ENCODE measurements around the gene NWD2.
A peak's percentile ranks its signal among the peaks of the same experiment; 100 is the strongest.

NWD2 gene

GRCh38 chr4:37441231-37442061 is 196.9 kb downstream of the NWD2 start:
- DNase-seq = no peak

- no peak for DNase-seq
Measured at GRCh38 chr4:37442062-37442323, 197.4 kb downstream of the NWD2 start.

- DNase-seq = no peak
Measured at GRCh38 chr4:37443137-37443536, 198.6 kb downstream of the NWD2 start.

GRCh38 chr4:37445023-37445422 is 200.5 kb downstream of the NWD2 start:
- DNase-seq = no peak

DNA sequence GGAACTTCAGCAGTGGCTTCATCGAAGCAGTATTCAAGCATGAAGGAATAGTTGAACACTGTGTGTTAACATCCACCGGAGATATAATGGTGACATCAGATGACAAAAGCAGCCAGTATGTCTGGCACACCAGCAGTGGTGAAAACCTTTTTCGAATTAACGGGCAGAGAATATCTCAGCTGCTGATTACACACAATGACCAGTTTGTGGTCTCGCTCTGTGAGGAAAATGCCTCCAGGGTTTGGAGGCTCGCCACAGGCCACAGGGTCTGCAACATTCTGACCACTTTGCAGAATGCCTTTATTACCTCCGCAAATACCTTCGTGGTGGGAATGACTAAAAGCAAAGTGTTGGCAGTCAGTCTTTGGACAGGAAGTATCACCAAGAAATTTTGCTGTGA is 201.5 kb downstream of the NWD2 start:
- DNase-seq = peak; percentile 22

DNA sequence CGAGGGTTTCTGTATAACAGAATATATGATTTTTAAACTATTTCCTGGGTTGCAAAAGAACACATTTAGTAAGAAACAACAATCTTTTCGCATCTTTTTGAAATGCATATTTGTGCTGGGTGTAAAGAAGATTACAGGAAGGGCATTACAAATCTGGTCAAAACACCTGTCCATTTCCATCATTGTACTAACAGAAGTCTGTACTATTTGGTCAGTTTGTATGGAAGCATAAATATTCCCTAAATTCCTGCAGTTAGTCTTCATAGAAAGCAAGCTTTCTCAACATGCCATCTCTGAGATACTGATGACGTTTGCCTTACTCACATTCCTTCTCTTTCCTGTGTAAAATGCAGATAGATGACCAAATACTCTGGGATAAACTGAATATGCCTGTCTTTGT is 203.3 kb downstream of the NWD2 start:
- no peak for DNase-seq

- DNase-seq = no peak
Measured at GRCh38 chr4:37450309-37450708, 205.8 kb downstream of the NWD2 start.

- no peak for DNase-seq
Measured at GRCh38 chr4:37450911-37451310, 206.4 kb downstream of the NWD2 start.

- no peak for DNase-seq
Measured at GRCh38 chr4:37451656-37452055, 207.1 kb downstream of the NWD2 start.

GRCh38 chr4:37452952-37453280 is 208.4 kb downstream of the NWD2 start:
- peak; percentile 53 for DNase-seq

GRCh38 chr4:37453281-37453998 is 208.9 kb downstream of the NWD2 start:
- peak; percentile 20 for DNase-seq

DNA sequence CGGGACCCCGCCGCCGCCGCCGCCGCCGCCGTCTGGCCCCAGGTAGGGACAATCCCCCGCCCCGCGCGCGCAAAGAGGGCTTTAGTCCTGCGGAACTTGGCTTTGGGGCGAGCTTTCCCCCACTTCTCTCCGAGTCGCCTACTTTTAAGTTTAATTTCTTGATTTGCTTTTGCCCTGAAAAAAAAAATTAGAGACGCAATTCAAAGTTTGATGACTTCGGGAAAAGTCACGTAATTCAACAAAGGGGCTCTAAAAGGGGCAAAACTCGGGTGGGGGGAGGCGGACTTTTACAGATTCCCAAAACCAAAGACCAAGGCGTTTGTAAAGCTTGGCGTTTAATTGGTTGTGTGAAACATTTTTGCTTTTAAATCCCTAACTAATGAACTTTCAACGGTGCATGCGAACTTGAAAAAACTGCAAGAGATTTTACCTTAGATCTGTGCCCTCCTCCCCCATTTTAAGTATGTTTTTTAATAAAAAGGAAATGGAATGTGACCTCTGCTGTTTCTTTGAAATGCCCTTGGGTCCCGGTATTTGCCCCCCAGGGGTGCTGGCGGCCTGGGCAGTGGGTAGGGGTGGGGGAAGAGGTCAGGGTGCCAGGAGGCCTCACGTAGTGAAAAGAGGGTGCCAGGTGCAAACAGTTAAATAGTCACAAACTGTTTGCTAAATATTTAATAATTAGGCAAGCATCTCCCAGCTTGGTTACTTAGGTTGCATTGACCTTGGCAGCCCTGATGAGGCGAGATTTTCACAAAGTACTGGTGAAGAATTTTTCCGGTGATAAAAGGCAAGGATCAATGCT is 209.7 kb downstream of the NWD2 start:
- DNase-seq = no peak

DNA sequence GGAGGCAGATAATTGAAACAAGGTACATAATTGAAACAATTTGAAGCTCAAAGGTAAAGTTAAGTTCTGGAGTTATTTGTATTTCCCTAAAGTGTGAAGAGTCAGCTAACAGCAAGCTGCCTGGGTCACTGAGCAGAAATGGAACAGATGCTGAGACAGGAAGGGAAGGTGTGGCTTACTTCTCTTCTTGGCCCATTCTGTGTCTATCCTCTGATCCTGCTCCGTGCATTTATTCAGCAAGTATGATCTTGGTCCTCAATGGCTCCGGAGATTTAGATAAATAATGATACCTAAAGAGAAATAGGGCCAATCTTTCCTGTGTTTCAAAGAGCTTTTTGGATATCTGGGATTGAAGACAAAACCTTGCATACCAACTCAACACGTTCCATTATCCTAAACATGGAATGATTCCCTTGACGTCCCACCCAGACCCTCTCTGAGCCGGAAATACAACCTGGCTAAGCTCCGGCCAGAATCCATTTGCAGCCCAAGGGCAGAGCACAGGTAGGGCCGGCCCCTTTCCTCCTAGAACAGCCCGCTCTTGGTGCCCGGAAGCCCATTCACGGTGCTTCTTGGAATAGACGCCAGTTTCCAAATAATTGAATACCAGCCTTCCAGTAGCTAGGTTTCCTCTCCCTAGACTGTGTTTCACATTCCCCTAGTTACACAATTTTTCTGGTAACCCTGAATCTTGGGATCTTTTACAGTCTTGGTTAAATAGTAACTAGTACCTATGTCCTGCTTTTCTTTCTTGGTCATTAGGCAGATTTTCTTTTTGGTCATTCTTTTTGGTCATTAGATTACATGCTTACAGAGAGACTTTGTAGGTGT is 211.0 kb downstream of the NWD2 start:
- no peak for DNase-seq

- no peak for DNase-seq
Measured at GRCh38 chr4:37461801-37462200, 217.3 kb downstream of the NWD2 start.

DNA sequence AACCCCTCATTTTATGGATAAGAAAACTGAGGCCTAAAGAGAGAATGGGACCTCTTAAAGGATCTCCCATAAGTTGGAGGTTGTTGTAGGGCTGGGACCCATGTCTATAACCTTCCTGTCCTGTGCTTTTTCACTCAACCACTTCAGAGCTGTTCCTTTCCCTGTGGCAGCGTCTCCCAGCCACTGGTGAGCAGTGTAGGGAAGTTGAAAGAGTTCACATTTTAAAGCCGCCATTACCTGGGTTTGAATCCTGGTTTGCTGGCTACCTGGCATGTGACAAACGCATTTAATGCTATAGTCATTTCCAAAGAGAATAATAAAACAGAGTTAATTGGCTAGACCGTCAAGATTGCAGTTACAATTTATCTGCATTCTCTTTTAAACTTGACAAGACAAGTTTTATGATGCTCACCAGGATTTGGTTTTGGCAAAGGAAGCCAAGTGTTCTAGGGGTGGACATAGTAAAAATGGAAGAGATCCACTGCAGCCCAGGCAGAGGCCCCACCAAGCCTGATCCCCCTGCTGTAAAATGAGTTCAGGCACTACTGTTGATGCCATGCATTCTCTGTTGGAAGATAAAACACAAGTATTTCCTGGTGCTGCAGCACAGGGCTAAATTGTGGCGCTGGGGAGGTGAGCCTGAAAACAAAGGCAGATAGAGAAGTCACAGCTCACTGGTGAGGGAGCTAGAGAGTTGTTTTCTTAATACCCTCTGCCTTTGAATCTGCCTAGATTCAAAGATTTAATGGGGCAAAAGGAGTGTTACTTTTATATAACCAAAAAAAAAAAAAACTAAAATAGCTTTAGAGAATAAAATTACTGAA is 218.7 kb downstream of the NWD2 start:
- DNase-seq = no peak

DNA sequence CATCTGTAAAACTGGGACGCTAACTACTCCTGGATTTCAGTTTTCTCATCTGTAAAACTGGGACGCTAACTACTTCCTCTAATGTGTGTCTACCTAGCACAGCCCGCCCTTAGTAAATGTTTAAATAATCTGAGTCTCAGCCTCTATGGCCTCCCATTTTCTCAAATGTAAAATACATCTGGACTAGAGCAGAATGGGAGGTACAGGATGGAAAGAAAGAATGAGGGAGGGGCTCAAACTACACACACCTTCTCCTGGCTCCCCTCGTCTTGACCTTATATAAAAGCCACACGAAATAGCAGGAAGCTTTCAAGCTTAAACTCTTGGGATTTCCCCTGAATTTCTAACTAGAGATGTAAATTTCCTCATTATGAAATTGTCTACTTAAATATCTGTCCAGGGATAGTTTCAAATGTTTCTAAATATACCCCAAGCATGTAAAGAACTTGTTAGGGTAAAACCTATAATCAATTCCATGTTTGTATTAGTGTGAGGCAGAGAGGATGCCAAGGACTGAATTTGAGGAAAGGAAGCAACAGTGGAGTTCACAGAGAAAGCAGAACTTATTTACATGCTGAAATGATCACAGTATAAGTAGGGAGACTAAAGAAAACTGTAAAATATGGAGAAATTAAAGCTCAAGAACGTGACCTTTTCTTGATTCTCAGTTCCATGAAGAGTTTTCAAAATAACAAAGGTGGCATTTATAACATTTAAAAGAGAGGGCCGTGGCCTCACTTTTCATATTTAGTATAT is 220.0 kb downstream of the NWD2 start:
- no peak for DNase-seq

GRCh38 chr4:37465296-37465695 is 220.8 kb downstream of the NWD2 start:
- DNase-seq = no peak

GRCh38 chr4:37465845-37466244 is 221.3 kb downstream of the NWD2 start:
- DNase-seq = no peak

- DNase-seq = no peak
Measured at GRCh38 chr4:37467223-37467622, 222.7 kb downstream of the NWD2 start.

DNA sequence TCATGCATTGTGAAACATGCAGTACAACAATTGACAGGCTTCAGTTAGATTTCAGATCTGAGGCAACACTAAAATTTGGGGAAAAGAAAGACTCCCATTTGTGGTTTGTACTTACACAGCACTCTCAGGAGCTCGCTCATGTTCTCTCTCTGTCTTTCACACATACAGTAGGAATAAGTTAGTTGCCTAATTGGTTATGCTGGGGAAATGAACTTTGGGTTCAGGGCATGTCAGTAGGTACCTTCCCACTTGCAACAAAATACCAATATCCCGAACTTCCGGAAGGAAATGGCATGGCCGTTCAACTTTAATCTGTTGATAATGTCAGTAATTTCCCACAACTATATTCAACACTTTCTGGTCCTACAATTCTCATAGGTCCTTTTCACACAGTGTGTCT is 223.3 kb downstream of the NWD2 start:
- DNase-seq = no peak

GRCh38 chr4:37469286-37469685 is 224.7 kb downstream of the NWD2 start:
- no peak for DNase-seq

All from fibroblast of skin of right biceps (primary cell).